ENCODE data around the gene SOX1. TPM values are rescaled to one million over a fixed set of nuclear protein-coding genes. Genes with fewer than 3 reads are reported as not detected.

SOX1 gene
- total RNA-seq, 1 donor = not detected

DNA sequence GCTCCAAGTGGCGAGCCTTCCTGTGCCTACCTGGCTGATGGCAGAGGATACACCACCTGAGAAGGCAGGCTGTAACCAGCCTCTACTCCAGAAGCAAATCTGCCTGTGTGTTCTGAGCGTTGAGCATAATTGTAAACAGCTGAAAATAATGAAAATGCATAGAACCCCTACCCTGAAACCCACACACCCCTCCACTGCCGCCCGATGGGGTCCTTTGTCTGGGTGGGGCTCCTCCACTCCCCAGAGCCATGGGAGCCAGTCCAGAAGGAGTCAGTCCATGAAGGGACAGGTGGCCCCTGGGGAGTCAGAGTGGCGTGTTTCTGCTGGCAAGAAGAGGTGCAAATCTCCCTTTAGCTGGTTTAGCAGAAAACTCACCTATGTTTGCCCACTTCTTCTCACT is 8.0 kb upstream of the SOX1 start:
- TF ChIP-seq, protein P1, sequence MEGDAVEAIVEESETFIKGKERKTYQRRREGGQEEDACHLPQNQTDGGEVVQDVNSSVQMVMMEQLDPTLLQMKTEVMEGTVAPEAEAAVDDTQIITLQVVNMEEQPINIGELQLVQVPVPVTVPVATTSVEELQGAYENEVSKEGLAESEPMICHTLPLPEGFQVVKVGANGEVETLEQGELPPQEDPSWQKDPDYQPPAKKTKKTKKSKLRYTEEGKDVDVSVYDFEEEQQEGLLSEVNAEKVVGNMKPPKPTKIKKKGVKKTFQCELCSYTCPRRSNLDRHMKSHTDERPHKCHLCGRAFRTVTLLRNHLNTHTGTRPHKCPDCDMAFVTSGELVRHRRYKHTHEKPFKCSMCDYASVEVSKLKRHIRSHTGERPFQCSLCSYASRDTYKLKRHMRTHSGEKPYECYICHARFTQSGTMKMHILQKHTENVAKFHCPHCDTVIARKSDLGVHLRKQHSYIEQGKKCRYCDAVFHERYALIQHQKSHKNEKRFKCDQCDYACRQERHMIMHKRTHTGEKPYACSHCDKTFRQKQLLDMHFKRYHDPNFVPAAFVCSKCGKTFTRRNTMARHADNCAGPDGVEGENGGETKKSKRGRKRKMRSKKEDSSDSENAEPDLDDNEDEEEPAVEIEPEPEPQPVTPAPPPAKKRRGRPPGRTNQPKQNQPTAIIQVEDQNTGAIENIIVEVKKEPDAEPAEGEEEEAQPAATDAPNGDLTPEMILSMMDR (IDR thresholded peaks at IDR 0.05; ENCODE audit: extremely low read depth, low read depth, low read length) = no peak
- no peaks in the 10 kb centered on the region for H3K36me3 ChIP-seq (ENCODE audit: insufficient read depth, low read length)
- H3K79me2 ChIP-seq (ENCODE audit: insufficient read depth, low read length) = no peaks in the 10 kb centered on the region
- no peak overlapping the region for H3K27ac ChIP-seq (ENCODE audit: low read depth, low read length)
- DNase-seq (ENCODE audit: insufficient read length, low spot score, missing footprints) = peak; percentile 89
- no peaks in the 10 kb centered on the region for H3K4me1 ChIP-seq (ENCODE audit: insufficient read depth, low read length)
- no peak overlapping the region for H3K4me2 ChIP-seq (ENCODE audit: insufficient read depth, low read length)
- peaks cover 85% of the 10 kb centered on the region for H3K27me3 ChIP-seq (ENCODE audit: insufficient read depth, low read length)
- H4K20me1 ChIP-seq (ENCODE audit: insufficient read depth, low read length) = no peaks in the 10 kb centered on the region
- no peak overlapping the region for H2AFZ ChIP-seq (ENCODE audit: low read length)
- no peaks in the 10 kb centered on the region for H3K9me3 ChIP-seq (ENCODE audit: low read depth, low read length)
- no peak overlapping the region for H3K4me3 ChIP-seq (ENCODE audit: insufficient read depth, low read length)

DNA sequence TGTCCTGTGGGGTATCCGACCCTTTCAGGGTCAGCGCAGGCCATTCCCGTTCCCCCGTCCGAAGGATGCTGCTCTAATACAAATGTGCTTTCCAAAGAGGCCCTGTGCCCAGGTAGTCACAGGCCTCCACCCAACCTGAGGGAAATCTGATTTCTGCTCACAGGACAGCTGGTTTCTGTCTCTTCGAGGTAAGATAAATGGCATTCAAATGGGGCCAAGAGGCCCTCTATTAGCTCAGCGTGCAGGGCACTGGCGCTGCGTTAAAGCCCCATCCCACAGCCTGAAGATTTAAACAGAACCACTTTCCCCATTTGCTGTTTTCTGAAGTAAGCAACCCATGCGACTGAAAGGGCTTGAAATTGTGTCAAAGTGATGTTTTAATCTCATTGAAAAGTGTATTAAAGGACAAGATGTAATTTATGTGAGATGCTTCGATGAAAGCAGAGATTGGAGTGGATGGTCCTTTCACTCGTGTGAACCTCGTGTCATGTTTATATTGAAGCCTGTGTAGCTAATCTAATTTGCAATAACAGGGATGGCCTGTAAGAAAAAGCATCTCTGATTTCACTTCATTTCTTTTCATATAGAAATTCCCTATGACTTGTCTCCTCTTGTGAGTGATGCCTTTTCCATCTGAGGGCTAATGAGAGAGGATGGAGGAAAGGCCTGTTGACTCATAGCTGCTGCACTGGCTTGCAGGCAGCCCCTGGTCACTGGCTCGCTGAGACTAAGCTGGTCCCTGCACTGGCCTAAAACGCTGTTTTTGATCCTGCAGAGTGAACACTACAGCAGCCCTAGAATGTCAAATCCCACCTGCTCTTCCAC is 7.3 kb upstream of the SOX1 start:
- H2AFZ ChIP-seq (ENCODE audit: low read length) = no peak overlapping the region
- no peaks in the 10 kb centered on the region for H4K20me1 ChIP-seq (ENCODE audit: insufficient read depth, low read length)
- TF ChIP-seq, protein P1 (IDR thresholded peaks at IDR 0.05; ENCODE audit: extremely low read depth, low read depth, low read length) = no peak
- no peaks in the 10 kb centered on the region for H3K9me3 ChIP-seq (ENCODE audit: low read depth, low read length)
- H3K4me2 ChIP-seq (ENCODE audit: insufficient read depth, low read length) = no peak overlapping the region
- no peak overlapping the region for H3K4me3 ChIP-seq (ENCODE audit: insufficient read depth, low read length)
- no peaks in the 10 kb centered on the region for H3K36me3 ChIP-seq (ENCODE audit: insufficient read depth, low read length)
- H3K4me1 ChIP-seq (ENCODE audit: insufficient read depth, low read length) = no peaks in the 10 kb centered on the region
- peaks cover 85% of the 10 kb centered on the region for H3K27me3 ChIP-seq (ENCODE audit: insufficient read depth, low read length)
- H3K79me2 ChIP-seq (ENCODE audit: insufficient read depth, low read length) = no peaks in the 10 kb centered on the region
- DNase-seq (ENCODE audit: insufficient read length, low spot score, missing footprints) = peak; percentile 84
- no peak overlapping the region for H3K27ac ChIP-seq (ENCODE audit: low read depth, low read length)

DNA sequence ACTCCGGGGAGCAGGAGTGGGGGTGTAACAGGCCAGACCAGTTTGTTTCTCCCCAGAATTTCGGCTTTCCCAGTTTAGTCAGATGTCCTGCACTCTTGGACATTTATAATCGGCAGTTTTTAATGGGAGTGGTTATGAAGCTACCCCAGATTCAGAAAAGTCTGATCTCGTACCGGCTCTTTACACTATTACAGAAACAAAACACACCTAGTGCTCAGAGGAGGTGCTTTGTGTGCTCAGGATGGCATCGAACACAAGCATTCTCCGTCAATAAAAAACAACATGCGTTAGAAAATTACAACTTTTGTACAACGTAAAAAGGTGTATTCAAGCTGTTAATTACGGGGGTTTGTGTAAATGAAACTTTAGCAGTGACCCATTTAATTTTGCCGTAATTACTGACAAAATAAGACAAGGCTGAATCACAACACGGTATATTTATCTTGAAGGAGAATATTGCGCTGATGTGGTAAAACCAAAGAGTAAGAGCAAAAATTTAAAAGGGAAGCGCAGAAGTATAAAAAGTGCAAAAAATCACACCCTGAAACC is 6.6 kb upstream of the SOX1 start:
- no peaks in the 10 kb centered on the region for H3K79me2 ChIP-seq (ENCODE audit: insufficient read depth, low read length)
- TF ChIP-seq, protein P1 (IDR thresholded peaks at IDR 0.05; ENCODE audit: extremely low read depth, low read depth, low read length) = no peak
- H4K20me1 ChIP-seq (ENCODE audit: insufficient read depth, low read length) = no peaks in the 10 kb centered on the region
- no peak overlapping the region for H3K4me2 ChIP-seq (ENCODE audit: insufficient read depth, low read length)
- H3K9me3 ChIP-seq (ENCODE audit: low read depth, low read length) = no peaks in the 10 kb centered on the region
- H3K27me3 ChIP-seq (ENCODE audit: insufficient read depth, low read length) = peaks cover 85% of the 10 kb centered on the region
- no peak overlapping the region for H3K4me3 ChIP-seq (ENCODE audit: insufficient read depth, low read length)
- DNase-seq (ENCODE audit: insufficient read length, low spot score, missing footprints) = peak; percentile 55
- H3K4me1 ChIP-seq (ENCODE audit: insufficient read depth, low read length) = no peaks in the 10 kb centered on the region
- H2AFZ ChIP-seq (ENCODE audit: low read length) = no peak overlapping the region
- no peak overlapping the region for H3K27ac ChIP-seq (ENCODE audit: low read depth, low read length)
- H3K36me3 ChIP-seq (ENCODE audit: insufficient read depth, low read length) = no peaks in the 10 kb centered on the region

DNA sequence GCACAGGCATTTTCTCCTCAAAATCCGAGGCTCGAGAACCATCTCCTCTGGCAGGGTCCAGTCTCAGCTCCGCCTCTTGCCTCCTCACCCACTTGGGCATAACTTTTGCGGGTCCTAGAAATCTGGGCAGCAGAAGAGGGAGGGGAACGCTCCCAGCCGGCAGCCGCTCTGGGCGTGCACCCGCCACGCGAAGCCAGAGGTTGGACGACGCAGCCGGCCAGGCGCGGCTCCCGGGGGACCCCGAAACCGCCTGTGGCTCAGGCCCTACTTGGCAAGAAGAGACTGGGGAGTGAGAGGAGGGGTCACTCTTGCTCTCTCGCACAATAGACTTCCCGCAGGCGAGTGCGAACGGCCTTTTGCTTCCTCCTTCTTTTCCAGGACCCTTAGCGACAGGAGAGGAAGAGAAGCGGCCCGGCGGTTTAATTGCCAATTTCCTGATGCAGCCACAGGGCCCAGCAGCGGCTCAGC is 6.0 kb upstream of the SOX1 start:
- H3K4me2 ChIP-seq (ENCODE audit: insufficient read depth, low read length) = no peak overlapping the region
- TF ChIP-seq, protein P1 (IDR thresholded peaks at IDR 0.05; ENCODE audit: extremely low read depth, low read depth, low read length) = no peak
- H3K9me3 ChIP-seq (ENCODE audit: low read depth, low read length) = no peaks in the 10 kb centered on the region
- H3K36me3 ChIP-seq (ENCODE audit: insufficient read depth, low read length) = no peaks in the 10 kb centered on the region
- H3K27me3 ChIP-seq (ENCODE audit: insufficient read depth, low read length) = peaks cover 85% of the 10 kb centered on the region
- H4K20me1 ChIP-seq (ENCODE audit: insufficient read depth, low read length) = no peaks in the 10 kb centered on the region
- no peak overlapping the region for H2AFZ ChIP-seq (ENCODE audit: low read length)
- H3K27ac ChIP-seq (ENCODE audit: low read depth, low read length) = no peak overlapping the region
- no peaks in the 10 kb centered on the region for H3K4me1 ChIP-seq (ENCODE audit: insufficient read depth, low read length)
- H3K4me3 ChIP-seq (ENCODE audit: insufficient read depth, low read length) = no peak overlapping the region
- no peaks in the 10 kb centered on the region for H3K79me2 ChIP-seq (ENCODE audit: insufficient read depth, low read length)
- peak; percentile 81 for DNase-seq (ENCODE audit: insufficient read length, low spot score, missing footprints)

Measured in osteoblast (primary cell).